GM23338 (cell line): Measurements from ENCODE around the gene SVOPL. TPM values are rescaled to one million over a fixed set of nuclear protein-coding genes. Genes with fewer than 3 reads are reported as not detected.

ENCODE experiments used
- ATAC-seq: fragments of 200-7000 bp; cut with Tn5 transposase; 3 replicates; pipeline ENCODE4 v1.9.1; 2020
- DNase-seq: peaks from one replicate; pipeline ENCODE4 v3.0.0-alpha.2; 2015; ENCODE audit warnings: low spot score
- H2AFZ ChIP-seq: fragments of 200-600 bp; sonication (generic); 2 replicates; pipeline ENCODE4 v1.8.0; 2016; ENCODE audit warnings: antibody characterized with exemption, mild to moderate bottlenecking, moderate library complexity
- H3F3A ChIP-seq: fragments of 200-600 bp; sonication (generic); replicated peaks from 2 replicates; pipeline ENCODE4 v1.8.0; 2017; ENCODE audit warnings: antibody characterized with exemption, mixed run types, low read depth
- H3K27ac ChIP-seq: fragments of 200-600 bp; sonication (generic); 2 replicates; pipeline ENCODE4 v1.6.1; 2016; ENCODE audit warnings: low read depth
- H3K27me3 ChIP-seq: fragments of 200-600 bp; sonication (generic); 2 replicates; pipeline ENCODE4 v1.8.0; 2016; ENCODE audit warnings: mild to moderate bottlenecking, mixed run types, moderate library complexity; ENCODE audit not compliant: insufficient read depth
- H3K36me3 ChIP-seq: fragments of 200-600 bp; sonication (generic); 2 replicates; pipeline ENCODE4 v1.8.0; 2016; ENCODE audit warnings: mild to moderate bottlenecking; ENCODE audit not compliant: insufficient read depth
- H3K4me1 ChIP-seq: fragments of 200-600 bp; sonication (generic); 2 replicates; pipeline ENCODE4 v1.8.0; 2016; ENCODE audit warnings: mild to moderate bottlenecking, moderate library complexity; ENCODE audit not compliant: insufficient read depth
- H3K4me2 ChIP-seq: fragments of 200-600 bp; sonication (generic); 2 replicates; pipeline ENCODE4 v1.7.1; 2017; ENCODE audit warnings: mixed run types
- H3K4me3 ChIP-seq: fragments of 200-600 bp; sonication (generic); 2 replicates; pipeline ENCODE4 v1.6.1; 2016; ENCODE audit warnings: mixed run types
- H3K79me2 ChIP-seq: fragments of 200-600 bp; sonication (generic); replicated peaks from 2 replicates; pipeline ENCODE4 v1.8.0; 2017; ENCODE audit warnings: mild to moderate bottlenecking; ENCODE audit not compliant: insufficient read depth
- H3K9me2 ChIP-seq: fragments of 200-600 bp; sonication (generic); 2 replicates; pipeline ENCODE4 v1.8.0; 2017; ENCODE audit not compliant: insufficient read depth
- H4K20me1 ChIP-seq: fragments of 200-600 bp; sonication (generic); replicated peaks from 2 replicates; pipeline ENCODE4 v1.8.0; 2017; ENCODE audit warnings: mild to moderate bottlenecking; ENCODE audit not compliant: insufficient read depth
- H3K27ac Mint-ChIP-seq: 2 replicates; pipeline ENCODE4 v1.8.0; 2020; ENCODE audit warnings: inconsistent platforms, mild to moderate bottlenecking, moderate library complexity, mixed read lengths
- H3K27me3 Mint-ChIP-seq: 3 replicates; pipeline ENCODE4 v1.8.0; 2022; ENCODE audit warnings: low read depth, mild to moderate bottlenecking, moderate library complexity, mixed read lengths, inconsistent platforms; ENCODE audit not compliant: insufficient read depth, poor library complexity
- H3K36me3 Mint-ChIP-seq: 3 replicates; pipeline ENCODE4 v1.8.0; 2021; ENCODE audit warnings: low read depth, mild to moderate bottlenecking, inconsistent platforms, moderate library complexity, mixed read lengths
- H3K4me1 Mint-ChIP-seq: 3 replicates; pipeline ENCODE4 v1.8.0; 2020; ENCODE audit warnings: mild to moderate bottlenecking, inconsistent platforms, mixed read lengths
- H3K4me3 Mint-ChIP-seq: 3 replicates; pipeline ENCODE4 v1.8.0; 2021; ENCODE audit warnings: moderate library complexity, mild to moderate bottlenecking, inconsistent platforms, mixed read lengths
- H3K9me3 Mint-ChIP-seq: 3 replicates; pipeline ENCODE4 v1.8.0; 2020; ENCODE audit warnings: moderate library complexity, mild to moderate bottlenecking, inconsistent platforms, mixed read lengths
- CREB1 ChIP-seq: fragments of 250-450 bp; sonication (Bioruptor Pico); IDR thresholded peaks from 2 replicates; pipeline ENCODE4 v1.5.0; 2020; ENCODE audit warnings: low read depth, mild to moderate bottlenecking, moderate library complexity
- EZH2 ChIP-seq: fragments of 200-600 bp; sonication (generic); IDR thresholded peaks from one replicate; pipeline ENCODE4 v1.8.0; 2017; ENCODE audit warnings: antibody characterized with exemption, mild to moderate bottlenecking, low read depth; ENCODE audit not compliant: unreplicated experiment
- EZH2phosphoT487 ChIP-seq: fragments of 200-600 bp; sonication (generic); IDR thresholded peaks from one replicate; pipeline ENCODE4 v1.8.1; 2018; ENCODE audit warnings: antibody characterized with exemption; ENCODE audit not compliant: unreplicated experiment
- JUNB ChIP-seq: IDR thresholded peaks from one replicate; pipeline ENCODE4 v1.6.1; 2016; ENCODE audit warnings: antibody characterized with exemption; ENCODE audit not compliant: unreplicated experiment
- NANOG ChIP-seq: IDR thresholded peaks from 2 replicates; pipeline ENCODE4 v1.6.1; 2016; ENCODE audit warnings: antibody characterized with exemption, borderline replicate concordance
- POLR2AphosphoS5 ChIP-seq: IDR thresholded peaks from 2 replicates; pipeline ENCODE4 v1.6.1; 2016; ENCODE audit warnings: antibody characterized with exemption, low read depth
- STAT1 ChIP-seq: IDR thresholded peaks from one replicate; pipeline ENCODE4 v1.6.1; 2016; ENCODE audit warnings: antibody characterized with exemption; ENCODE audit not compliant: unreplicated experiment
- ZNF114 ChIP-seq: fragments of 250-450 bp; sonication (Bioruptor Pico); IDR thresholded peaks from 2 replicates; pipeline ENCODE4 v1.5.0; 2020; ENCODE audit warnings: mild to moderate bottlenecking, moderate library complexity
- ZNF331 ChIP-seq: fragments of 250-450 bp; sonication (Bioruptor Pico); IDR thresholded peaks from 2 replicates; pipeline ENCODE4 v1.5.0; 2020; ENCODE audit warnings: low read depth, mild to moderate bottlenecking, moderate library complexity
- polyA plus RNA-seq: library from polyadenylated mRNA; unstranded; fragments of >200 nt; fragmentation: Nextera tagmentation; extraction: Ambion mirVana; gene quantifications from 2 replicates; pipeline ENCODE4 v1.2.1, GENCODE V29; 2016
- total RNA-seq: library from RNA; depleted of rRNA; stranded (reverse); fragments of >200 nt; shearing (Covaris generic); gene quantifications from 2 replicates; pipeline ENCODE4 v1.2.3, GENCODE V29; 2014
- TF ChIP-seq, protein P1 (sequence below): IDR thresholded peaks from 2 replicates; pipeline ENCODE4 v1.6.1; 2016; ENCODE audit warnings: antibody characterized with exemption
- TF ChIP-seq, protein P2 (sequence below): IDR thresholded peaks from one replicate; pipeline ENCODE4 v1.6.1; 2018; ENCODE audit warnings: antibody characterized with exemption; ENCODE audit not compliant: unreplicated experiment
- TF ChIP-seq, protein P3 (sequence below): fragments of 250-450 bp; sonication (Bioruptor Pico); IDR thresholded peaks from 2 replicates; pipeline ENCODE4 v1.5.0; 2020; ENCODE audit warnings: mild to moderate bottlenecking, moderate library complexity
- TF ChIP-seq, protein P4 (sequence below), 2 experiments: fragments of 200-600 bp in 1 of 2; sonication (generic) in 1 of 2; conservative IDR thresholded peaks; 2 replicates each; pipeline versions ENCODE4 v1.5.1 to v1.6.1; 2016 to 2017; ENCODE audit warnings: antibody characterized with exemption in 2 of 2, low read depth in 2 of 2, mild to moderate bottlenecking in 2 of 2, moderate library complexity in 1 of 2

Gene SVOPL
- total and polyA plus RNA-seq, 2 experiments from 2014 or later: 1.4 to 2.1 TPM

DNA sequence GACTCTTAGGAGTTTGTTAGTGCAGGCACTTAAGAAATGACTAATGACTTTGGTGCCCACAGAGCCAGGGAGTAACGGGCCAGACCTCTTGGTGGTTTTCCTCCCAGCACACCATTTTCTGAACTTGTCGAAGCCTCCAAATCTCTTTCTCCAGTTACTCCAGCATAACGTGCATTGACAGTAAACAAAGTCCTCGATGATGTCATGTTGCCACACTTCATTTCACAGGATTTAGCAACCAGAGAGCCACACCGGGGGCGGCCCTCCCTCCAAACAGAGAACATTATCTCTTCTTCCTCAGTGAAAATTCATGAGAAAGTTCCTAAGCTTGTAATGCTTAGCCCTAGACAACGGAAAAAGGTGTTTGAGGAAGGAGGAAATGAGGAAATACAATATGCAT lies 4.0 kb upstream of the SVOPL start:
- Histone ChIP-seq H3K27me3 (no peaks in the 10 kb centered on the region), H3K27ac (no peak overlapping the region), H2AFZ (no peak overlapping the region), H3K9me2 (no peaks in the 10 kb centered on the region), H3K4me3 (no peak overlapping the region), H3K36me3 (no peaks in the 10 kb centered on the region), H3K4me1 (no peaks in the 10 kb centered on the region), H4K20me1 (no peaks in the 10 kb centered on the region), H3K4me2 (no peak overlapping the region), H3K79me2 (no peaks in the 10 kb centered on the region), H3F3A (no peaks in the 10 kb centered on the region)
- Mint-ChIP-seq H3K4me3 (no peak overlapping the region), H3K36me3 (no peaks in the 10 kb centered on the region), H3K27ac (no peak overlapping the region), H3K9me3 (peaks cover 3% of the 10 kb centered on the region; the same call in 2 of the 3 replicates), H3K27me3 (no peaks in the 10 kb centered on the region), H3K4me1 (no peaks in the 10 kb centered on the region)
- no peak for ATAC-seq
- no peak for TF ChIP-seq NANOG
- no peak for TF ChIP-seq EZH2phosphoT487
- TF ChIP-seq, protein P1, sequence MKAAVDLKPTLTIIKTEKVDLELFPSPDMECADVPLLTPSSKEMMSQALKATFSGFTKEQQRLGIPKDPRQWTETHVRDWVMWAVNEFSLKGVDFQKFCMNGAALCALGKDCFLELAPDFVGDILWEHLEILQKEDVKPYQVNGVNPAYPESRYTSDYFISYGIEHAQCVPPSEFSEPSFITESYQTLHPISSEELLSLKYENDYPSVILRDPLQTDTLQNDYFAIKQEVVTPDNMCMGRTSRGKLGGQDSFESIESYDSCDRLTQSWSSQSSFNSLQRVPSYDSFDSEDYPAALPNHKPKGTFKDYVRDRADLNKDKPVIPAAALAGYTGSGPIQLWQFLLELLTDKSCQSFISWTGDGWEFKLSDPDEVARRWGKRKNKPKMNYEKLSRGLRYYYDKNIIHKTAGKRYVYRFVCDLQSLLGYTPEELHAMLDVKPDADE: no peak
- TF ChIP-seq, protein P2, sequence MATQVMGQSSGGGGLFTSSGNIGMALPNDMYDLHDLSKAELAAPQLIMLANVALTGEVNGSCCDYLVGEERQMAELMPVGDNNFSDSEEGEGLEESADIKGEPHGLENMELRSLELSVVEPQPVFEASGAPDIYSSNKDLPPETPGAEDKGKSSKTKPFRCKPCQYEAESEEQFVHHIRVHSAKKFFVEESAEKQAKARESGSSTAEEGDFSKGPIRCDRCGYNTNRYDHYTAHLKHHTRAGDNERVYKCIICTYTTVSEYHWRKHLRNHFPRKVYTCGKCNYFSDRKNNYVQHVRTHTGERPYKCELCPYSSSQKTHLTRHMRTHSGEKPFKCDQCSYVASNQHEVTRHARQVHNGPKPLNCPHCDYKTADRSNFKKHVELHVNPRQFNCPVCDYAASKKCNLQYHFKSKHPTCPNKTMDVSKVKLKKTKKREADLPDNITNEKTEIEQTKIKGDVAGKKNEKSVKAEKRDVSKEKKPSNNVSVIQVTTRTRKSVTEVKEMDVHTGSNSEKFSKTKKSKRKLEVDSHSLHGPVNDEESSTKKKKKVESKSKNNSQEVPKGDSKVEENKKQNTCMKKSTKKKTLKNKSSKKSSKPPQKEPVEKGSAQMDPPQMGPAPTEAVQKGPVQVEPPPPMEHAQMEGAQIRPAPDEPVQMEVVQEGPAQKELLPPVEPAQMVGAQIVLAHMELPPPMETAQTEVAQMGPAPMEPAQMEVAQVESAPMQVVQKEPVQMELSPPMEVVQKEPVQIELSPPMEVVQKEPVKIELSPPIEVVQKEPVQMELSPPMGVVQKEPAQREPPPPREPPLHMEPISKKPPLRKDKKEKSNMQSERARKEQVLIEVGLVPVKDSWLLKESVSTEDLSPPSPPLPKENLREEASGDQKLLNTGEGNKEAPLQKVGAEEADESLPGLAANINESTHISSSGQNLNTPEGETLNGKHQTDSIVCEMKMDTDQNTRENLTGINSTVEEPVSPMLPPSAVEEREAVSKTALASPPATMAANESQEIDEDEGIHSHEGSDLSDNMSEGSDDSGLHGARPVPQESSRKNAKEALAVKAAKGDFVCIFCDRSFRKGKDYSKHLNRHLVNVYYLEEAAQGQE: no peak
- no peak for TF ChIP-seq CREB1
- TF ChIP-seq, protein P3, sequence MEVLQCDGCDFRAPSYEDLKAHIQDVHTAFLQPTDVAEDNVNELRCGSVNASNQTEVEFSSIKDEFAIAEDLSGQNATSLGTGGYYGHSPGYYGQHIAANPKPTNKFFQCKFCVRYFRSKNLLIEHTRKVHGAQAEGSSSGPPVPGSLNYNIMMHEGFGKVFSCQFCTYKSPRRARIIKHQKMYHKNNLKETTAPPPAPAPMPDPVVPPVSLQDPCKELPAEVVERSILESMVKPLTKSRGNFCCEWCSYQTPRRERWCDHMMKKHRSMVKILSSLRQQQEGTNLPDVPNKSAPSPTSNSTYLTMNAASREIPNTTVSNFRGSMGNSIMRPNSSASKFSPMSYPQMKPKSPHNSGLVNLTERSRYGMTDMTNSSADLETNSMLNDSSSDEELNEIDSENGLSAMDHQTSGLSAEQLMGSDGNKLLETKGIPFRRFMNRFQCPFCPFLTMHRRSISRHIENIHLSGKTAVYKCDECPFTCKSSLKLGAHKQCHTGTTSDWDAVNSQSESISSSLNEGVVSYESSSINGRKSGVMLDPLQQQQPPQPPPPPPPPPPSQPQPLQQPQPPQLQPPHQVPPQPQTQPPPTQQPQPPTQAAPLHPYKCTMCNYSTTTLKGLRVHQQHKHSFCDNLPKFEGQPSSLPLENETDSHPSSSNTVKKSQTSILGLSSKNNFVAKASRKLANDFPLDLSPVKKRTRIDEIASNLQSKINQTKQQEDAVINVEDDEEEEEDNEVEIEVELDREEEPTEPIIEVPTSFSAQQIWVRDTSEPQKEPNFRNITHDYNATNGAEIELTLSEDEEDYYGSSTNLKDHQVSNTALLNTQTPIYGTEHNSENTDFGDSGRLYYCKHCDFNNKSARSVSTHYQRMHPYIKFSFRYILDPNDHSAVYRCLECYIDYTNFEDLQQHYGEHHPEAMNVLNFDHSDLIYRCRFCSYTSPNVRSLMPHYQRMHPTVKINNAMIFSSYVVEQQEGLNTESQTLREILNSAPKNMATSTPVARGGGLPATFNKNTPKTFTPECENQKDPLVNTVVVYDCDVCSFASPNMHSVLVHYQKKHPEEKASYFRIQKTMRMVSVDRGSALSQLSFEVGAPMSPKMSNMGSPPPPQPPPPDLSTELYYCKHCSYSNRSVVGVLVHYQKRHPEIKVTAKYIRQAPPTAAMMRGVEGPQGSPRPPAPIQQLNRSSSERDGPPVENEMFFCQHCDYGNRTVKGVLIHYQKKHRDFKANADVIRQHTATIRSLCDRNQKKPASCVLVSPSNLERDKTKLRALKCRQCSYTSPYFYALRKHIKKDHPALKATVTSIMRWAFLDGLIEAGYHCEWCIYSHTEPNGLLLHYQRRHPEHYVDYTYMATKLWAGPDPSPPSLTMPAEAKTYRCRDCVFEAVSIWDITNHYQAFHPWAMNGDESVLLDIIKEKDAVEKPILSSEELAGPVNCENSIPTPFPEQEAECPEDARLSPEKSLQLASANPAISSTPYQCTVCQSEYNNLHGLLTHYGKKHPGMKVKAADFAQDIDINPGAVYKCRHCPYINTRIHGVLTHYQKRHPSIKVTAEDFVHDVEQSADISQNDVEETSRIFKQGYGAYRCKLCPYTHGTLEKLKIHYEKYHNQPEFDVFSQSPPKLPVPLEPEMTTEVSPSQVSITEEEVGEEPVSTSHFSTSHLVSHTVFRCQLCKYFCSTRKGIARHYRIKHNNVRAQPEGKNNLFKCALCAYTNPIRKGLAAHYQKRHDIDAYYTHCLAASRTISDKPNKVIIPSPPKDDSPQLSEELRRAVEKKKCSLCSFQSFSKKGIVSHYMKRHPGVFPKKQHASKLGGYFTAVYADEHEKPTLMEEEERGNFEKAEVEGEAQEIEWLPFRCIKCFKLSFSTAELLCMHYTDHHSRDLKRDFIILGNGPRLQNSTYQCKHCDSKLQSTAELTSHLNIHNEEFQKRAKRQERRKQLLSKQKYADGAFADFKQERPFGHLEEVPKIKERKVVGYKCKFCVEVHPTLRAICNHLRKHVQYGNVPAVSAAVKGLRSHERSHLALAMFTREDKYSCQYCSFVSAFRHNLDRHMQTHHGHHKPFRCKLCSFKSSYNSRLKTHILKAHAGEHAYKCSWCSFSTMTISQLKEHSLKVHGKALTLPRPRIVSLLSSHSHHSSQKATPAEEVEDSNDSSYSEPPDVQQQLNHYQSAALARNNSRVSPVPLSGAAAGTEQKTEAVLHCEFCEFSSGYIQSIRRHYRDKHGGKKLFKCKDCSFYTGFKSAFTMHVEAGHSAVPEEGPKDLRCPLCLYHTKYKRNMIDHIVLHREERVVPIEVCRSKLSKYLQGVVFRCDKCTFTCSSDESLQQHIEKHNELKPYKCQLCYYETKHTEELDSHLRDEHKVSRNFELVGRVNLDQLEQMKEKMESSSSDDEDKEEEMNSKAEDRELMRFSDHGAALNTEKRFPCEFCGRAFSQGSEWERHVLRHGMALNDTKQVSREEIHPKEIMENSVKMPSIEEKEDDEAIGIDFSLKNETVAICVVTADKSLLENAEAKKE (CRISPR knock-in tag): no peak
- TF ChIP-seq POLR2AphosphoS5: no peak
- no peak for TF ChIP-seq JUNB
- no peak for TF ChIP-seq ZNF331 (CRISPR knock-in tag)
- no peak for TF ChIP-seq ZNF114 (CRISPR knock-in tag)
- TF ChIP-seq, protein P4, sequence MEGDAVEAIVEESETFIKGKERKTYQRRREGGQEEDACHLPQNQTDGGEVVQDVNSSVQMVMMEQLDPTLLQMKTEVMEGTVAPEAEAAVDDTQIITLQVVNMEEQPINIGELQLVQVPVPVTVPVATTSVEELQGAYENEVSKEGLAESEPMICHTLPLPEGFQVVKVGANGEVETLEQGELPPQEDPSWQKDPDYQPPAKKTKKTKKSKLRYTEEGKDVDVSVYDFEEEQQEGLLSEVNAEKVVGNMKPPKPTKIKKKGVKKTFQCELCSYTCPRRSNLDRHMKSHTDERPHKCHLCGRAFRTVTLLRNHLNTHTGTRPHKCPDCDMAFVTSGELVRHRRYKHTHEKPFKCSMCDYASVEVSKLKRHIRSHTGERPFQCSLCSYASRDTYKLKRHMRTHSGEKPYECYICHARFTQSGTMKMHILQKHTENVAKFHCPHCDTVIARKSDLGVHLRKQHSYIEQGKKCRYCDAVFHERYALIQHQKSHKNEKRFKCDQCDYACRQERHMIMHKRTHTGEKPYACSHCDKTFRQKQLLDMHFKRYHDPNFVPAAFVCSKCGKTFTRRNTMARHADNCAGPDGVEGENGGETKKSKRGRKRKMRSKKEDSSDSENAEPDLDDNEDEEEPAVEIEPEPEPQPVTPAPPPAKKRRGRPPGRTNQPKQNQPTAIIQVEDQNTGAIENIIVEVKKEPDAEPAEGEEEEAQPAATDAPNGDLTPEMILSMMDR (conservative IDR thresholded peaks at IDR 0.05; ENCODE audit: low read depth in 2 of 2): no peak
- TF ChIP-seq EZH2: no peak
- TF ChIP-seq STAT1: no peak
- DNase-seq: no peak
